ENCODE results near the gene SPEM3. TPM values are rescaled to one million over a fixed set of nuclear protein-coding genes. Genes with fewer than 3 reads are reported as not detected.

Gene SPEM3
- polyA plus RNA-seq, 3 donors: not detected

DNA sequence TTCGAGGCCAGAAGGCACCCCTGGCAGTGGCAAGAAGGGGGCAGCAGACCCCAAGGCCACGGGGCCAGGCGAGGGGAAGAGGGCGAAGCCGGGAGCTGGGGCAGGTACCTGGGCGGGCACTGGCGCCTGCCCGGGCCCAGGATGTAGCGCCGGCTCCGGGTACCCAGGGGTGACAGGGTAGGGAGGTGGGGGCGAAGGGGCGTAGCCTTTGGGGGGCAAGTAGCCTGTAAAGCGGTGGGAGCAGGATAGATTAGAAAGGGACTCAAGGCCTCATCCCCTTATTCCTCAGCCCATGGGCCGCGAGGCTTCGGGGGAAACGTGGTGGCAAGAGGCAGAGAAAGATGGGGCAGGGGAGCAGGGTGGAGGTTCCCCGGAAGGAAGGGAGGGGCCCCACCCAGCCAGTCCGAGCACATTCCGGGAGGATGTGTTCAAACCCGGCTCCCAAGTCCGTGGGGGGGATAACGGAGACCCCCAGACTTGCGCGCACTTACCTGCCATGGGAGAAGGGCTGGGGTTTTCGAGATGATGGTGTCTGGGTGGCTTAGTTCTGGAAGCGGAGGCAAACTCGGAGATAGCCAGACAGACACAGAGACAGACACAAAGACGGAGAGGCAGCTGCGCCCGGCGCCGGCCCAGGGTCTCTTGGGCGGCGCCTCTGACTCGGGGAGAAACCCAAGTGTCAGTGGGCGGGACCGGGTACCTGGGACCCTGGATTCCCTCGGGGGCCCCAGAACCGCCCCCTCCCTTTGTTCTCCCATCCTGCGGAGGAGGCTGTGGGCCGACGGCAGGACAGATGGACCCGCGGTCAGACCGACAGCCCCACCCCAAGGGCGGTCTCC, 34.8 kb upstream of the SPEM3 start:
- Histone ChIP-seq H3K27me3 (ENCODE audit: control insufficient read depth in 2 of 2, insufficient read depth in 2 of 2, low read length in 2 of 2) (no peaks in the 10 kb centered on the region), H3K36me3 (replicated peaks in 1 of 2; ENCODE audit: control insufficient read depth in 1 of 2, insufficient read depth in 2 of 2, low read length in 2 of 2) (peaks cover 25 to 39% of the 10 kb centered on the region in 2 donors), H3K4me3 (replicated peaks in 1 of 3; ENCODE audit: low read depth in 2 of 3, low read length in 3 of 3) (peak overlapping the region; percentile 61 to 94 (median 79)), H3K79me2 (ENCODE audit: insufficient read depth, low read length) (no peaks in the 10 kb centered on the region), H3K9me3 (replicated peaks in 1 of 2; ENCODE audit: control insufficient read depth in 1 of 2, insufficient read depth in 1 of 2, low read length in 2 of 2) (no peaks in the 10 kb centered on the region), H3K27ac (ENCODE audit: low read depth in 1 of 2, low read length in 2 of 2) (peak overlapping the region; percentile 16 to 81), H3K9ac (ENCODE audit: insufficient read depth, low read length, poor library complexity, severe bottlenecking) (peak overlapping the region; percentile 69), H4K20me1 (ENCODE audit: insufficient read depth, low read length) (no peaks in the 10 kb centered on the region), H3K4me1 (ENCODE audit: control insufficient read depth in 1 of 2, insufficient read depth in 2 of 2, low read length in 2 of 2) (peaks cover 15 to 19% of the 10 kb centered on the region in 2 donors), H3K4me2 (replicated peaks; ENCODE audit: extremely low read depth, low read length, poor library complexity, severe bottlenecking) (peak overlapping the region; percentile 99), H2AFZ (ENCODE audit: insufficient read depth, low read depth, low read length, poor library complexity, severe bottlenecking) (peak overlapping the region; percentile 97)
- 6% methylated on average over 38 of the region's 48 CpGs for WGBS (ENCODE audit: insufficient coverage)
- Mint-ChIP-seq H3K36me3 (peaks cover 38 to 40% of the 10 kb centered on the region in 2 donors), H3K27me3 (ENCODE audit: low read depth in 3 of 3) (peaks cover 0 to 5% (median 3%) of the 10 kb centered on the region in 3 donors), H3K4me3 (peak overlapping the region; percentile 85 to 95), H3K4me1 (peaks cover 15% of the 10 kb centered on the region), H3K27ac (peak overlapping the region in 6 of 7 donors; percentile 46 to 91 (median 64)), H3K9me3 (peaks cover 0 to 2% (median 0%) of the 10 kb centered on the region in 7 donors)
- DNase-seq: no peak
- TF ChIP-seq, protein P1, sequence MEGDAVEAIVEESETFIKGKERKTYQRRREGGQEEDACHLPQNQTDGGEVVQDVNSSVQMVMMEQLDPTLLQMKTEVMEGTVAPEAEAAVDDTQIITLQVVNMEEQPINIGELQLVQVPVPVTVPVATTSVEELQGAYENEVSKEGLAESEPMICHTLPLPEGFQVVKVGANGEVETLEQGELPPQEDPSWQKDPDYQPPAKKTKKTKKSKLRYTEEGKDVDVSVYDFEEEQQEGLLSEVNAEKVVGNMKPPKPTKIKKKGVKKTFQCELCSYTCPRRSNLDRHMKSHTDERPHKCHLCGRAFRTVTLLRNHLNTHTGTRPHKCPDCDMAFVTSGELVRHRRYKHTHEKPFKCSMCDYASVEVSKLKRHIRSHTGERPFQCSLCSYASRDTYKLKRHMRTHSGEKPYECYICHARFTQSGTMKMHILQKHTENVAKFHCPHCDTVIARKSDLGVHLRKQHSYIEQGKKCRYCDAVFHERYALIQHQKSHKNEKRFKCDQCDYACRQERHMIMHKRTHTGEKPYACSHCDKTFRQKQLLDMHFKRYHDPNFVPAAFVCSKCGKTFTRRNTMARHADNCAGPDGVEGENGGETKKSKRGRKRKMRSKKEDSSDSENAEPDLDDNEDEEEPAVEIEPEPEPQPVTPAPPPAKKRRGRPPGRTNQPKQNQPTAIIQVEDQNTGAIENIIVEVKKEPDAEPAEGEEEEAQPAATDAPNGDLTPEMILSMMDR (IDR thresholded peaks at IDR 0.05): no peak
- intact Hi-C loops (cut with micrococcal nuclease): loop anchor here in 1 of 2 donors (5.0 kb wide), 1 partner anchor 42 kb away; the partner anchor contains the start of gene KCTD11

DNA sequence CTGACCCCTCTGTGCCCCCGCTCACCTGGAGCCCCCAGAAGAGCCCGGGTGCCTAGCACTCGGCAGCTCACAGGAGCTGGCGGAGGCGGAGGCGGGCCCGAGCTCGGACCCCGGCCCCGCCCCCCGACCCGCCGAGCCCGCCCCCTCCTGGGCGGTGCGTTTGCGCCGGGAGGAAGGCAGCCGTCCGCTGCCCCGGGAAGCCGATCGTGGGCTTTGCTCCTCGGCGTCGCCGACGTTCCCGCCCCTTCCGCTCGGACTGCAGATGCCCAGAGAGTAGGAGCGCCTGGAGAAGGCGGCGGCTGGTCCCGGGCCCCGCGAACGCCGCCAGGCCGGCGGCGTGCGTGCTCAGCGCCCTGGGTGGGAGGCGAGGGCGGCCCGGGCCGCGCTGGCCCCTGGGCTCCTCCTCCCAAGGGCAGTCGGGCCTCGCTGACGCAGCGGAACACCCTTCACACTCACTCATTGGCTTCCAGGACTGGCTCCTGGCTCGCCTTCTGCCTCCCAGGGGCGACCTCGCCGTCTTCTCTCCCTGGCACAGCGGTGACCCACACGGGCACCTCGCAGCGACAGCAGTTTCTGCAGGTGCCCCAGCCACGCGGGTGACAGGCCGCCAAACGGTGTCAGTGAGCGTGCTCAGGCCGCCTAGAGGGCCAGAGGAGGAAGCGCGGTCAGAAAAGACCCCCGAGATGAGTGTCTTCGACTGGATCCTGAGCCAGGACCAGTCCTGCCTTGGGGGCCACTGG, 34.0 kb upstream of the SPEM3 start, which contains the start of gene PLSCR3:
Gene PLSCR3 (minus strand): TSS at position 74 of the 740 bp plus-strand sequence. CDS start 415 bp downstream, outside the sequence.
- DNase-seq: peak; percentile 69 to 73 (median 70)
- H3K4me2 ChIP-seq (replicated peaks; ENCODE audit: extremely low read depth, low read length, poor library complexity, severe bottlenecking): peak within 1 kb of the TSS; percentile 99
- no peaks in the 10 kb centered on the region for H3K79me2 ChIP-seq (ENCODE audit: insufficient read depth, low read length)
- peak within 1 kb of the TSS; percentile 97 for H2AFZ ChIP-seq (ENCODE audit: insufficient read depth, low read depth, low read length, poor library complexity, severe bottlenecking)
- no peaks in the 10 kb centered on the region for H3K27me3 ChIP-seq (ENCODE audit: control insufficient read depth in 2 of 2, insufficient read depth in 2 of 2, low read length in 2 of 2)
- H3K4me3 ChIP-seq (replicated peaks in 1 of 3; ENCODE audit: low read depth in 2 of 3, low read length in 3 of 3): peak within 1 kb of the TSS; percentile 61 to 94 (median 79)
- Mint-ChIP-seq H3K36me3 (peaks cover 30 to 32% of the 10 kb centered on the region in 2 donors), H3K27me3 (ENCODE audit: low read depth in 3 of 3) (peaks cover 0 to 5% (median 3%) of the 10 kb centered on the region in 3 donors), H3K4me3 (peak within 1 kb of the TSS; percentile 86 to 95), H3K9me3 (peaks cover 0 to 3% (median 0%) of the 10 kb centered on the region in 7 donors), H3K27ac (peak within 1 kb of the TSS; percentile 83 to 95 (median 90)), H3K4me1 (peaks cover 15% of the 10 kb centered on the region)
- intact Hi-C loops (cut with micrococcal nuclease): loop anchor here in 1 of 2 donors (5.0 kb wide), 1 partner anchor 42 kb away; the partner anchor contains the start of gene KCTD11
- TF ChIP-seq, protein P1 (IDR thresholded peaks at IDR 0.05): peak; percentile 21
- H3K4me1 ChIP-seq (ENCODE audit: control insufficient read depth in 1 of 2, insufficient read depth in 2 of 2, low read length in 2 of 2): peaks cover 15 to 19% of the 10 kb centered on the region in 2 donors
- no peaks in the 10 kb centered on the region for H4K20me1 ChIP-seq (ENCODE audit: insufficient read depth, low read length)
- H3K9me3 ChIP-seq (replicated peaks in 1 of 2; ENCODE audit: control insufficient read depth in 1 of 2, insufficient read depth in 1 of 2, low read length in 2 of 2): no peaks in the 10 kb centered on the region
- peak within 1 kb of the TSS; percentile 59 to 81 for H3K27ac ChIP-seq (ENCODE audit: low read depth in 1 of 2, low read length in 2 of 2)
- under 1% methylated on average over 71 of the region's 71 CpGs for WGBS (ENCODE audit: insufficient coverage)
- H3K36me3 ChIP-seq (replicated peaks in 1 of 2; ENCODE audit: control insufficient read depth in 1 of 2, insufficient read depth in 2 of 2, low read length in 2 of 2): peaks cover 17 to 32% of the 10 kb centered on the region in 2 donors
- H3K9ac ChIP-seq (ENCODE audit: insufficient read depth, low read length, poor library complexity, severe bottlenecking): peak within 1 kb of the TSS; percentile 69
